HG03280 (cell line): ENCODE measurements around the gene UNC13A.

Source experiments
- ATAC-seq: cut with Tn5 transposase; IDR thresholded peaks from one replicate; pipeline ENCODE4 v1.9.1; 2021; ENCODE audit warnings: mild to moderate bottlenecking, moderate library complexity; ENCODE audit not compliant: unreplicated experiment

Gene UNC13A

DNA sequence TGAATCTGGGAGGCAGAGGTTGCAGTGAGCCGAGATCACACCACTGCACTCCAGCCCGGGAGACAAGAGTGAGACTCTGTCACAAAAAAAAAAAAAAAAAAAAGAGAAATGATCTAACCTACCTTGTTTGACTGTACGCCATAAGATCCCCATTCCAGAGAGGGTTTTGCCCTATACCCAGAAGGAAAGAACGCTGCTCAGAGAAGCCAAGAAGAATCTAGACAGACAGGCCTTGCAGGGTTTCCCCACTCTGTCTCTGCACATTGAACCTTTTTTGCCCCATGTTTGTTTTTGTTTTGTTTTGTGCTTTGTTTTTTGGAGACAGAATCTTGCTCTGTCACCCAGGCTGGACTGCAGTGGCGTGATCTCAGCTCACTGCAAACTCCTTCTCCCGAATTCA, 23.7 kb upstream of the UNC13A start:
- no peak for ATAC-seq

DNA sequence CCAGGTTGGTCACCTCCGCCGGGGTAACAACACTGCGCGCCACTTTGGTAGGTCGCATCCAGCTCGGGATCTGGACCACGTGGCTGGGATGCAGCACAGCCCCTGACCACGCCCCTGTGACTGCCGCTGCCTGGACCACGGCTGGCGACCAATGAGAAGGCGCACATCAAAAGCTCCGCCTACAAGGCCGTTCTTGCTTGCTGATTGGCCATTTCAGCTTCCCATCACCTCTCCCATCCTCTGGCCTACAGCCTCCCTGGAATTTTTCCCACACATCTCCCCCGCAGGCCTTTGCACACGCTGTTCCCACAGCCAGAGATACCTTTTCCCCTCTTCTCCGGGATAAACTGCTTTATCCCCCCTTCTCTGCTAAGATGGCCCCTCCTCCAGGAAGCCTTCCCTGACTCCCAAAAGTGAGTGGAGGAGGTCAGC, 18.6 kb upstream of the UNC13A start:
- no peak for ATAC-seq

DNA sequence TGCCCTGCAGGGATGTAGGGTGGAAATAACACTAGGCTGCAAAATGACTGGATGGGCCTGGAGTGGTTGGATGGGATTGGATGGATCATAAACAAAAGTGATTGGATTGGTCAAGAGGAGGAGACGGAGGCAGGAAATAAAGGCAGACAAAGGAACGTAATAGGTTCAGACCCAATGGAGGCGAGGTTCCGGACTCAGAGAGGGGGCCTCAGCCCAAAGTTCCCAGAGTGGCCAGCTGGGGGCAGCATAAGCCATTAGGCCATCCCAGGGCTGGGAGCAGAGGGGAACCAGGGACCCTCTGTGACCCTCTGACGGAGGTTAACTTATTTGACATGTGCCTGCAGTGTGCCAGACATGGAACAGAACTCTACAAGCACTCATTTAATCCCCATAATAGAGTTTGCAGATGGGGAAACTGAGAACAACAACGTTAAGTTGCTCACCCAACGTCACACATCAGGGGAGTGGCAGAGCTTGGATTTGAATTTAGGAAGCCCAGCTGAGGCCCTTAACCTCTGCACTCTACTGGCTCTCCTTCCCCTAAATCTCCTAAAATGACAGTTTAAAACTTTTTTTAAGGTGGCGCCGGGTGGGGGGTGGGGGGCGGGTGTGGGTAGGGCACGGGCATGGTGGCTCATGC, 15.8 kb upstream of the UNC13A start:
- ATAC-seq, result no peak

DNA sequence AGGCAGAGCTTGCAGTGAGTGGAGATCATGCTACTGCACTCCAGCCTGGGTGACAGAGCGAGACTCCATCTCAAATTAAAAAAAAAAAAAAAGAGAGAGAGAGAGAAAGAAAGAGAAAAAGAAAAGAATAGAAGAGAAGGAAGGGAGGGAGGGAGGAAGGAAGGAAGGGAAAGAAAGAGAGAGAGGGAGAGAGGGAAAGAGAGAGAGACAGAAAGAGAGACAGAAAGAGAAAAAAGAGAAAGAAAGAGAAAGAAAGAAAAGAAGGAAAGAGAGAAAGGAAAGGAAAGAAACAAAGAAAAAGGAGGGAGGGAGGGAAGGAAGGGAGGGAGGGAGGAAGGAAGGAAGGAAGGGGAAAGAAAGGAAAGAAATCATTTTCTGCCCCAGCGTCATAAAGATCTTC, 7.0 kb upstream of the UNC13A start:
- no peak for ATAC-seq

DNA sequence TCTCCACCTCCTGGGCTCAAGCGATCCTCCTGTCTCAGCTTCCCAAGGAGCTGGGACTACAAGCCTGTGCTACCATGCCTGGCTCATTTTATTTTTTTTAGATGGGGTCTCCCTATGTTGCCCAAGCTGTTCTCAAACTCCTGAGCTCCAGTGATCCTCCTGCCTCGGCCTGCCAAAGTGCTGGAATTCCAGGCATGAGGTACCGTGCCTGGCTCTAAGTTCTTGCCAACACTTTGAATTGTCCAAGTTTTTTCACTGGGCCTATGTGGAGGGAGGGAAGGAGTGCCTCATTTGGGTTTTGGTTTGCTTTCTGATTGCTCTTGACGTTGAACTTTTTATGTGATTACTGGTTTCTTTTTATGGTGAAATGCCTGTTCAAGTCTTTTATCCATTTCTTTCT, 4.4 kb upstream of the UNC13A start:
- no peak for ATAC-seq

DNA sequence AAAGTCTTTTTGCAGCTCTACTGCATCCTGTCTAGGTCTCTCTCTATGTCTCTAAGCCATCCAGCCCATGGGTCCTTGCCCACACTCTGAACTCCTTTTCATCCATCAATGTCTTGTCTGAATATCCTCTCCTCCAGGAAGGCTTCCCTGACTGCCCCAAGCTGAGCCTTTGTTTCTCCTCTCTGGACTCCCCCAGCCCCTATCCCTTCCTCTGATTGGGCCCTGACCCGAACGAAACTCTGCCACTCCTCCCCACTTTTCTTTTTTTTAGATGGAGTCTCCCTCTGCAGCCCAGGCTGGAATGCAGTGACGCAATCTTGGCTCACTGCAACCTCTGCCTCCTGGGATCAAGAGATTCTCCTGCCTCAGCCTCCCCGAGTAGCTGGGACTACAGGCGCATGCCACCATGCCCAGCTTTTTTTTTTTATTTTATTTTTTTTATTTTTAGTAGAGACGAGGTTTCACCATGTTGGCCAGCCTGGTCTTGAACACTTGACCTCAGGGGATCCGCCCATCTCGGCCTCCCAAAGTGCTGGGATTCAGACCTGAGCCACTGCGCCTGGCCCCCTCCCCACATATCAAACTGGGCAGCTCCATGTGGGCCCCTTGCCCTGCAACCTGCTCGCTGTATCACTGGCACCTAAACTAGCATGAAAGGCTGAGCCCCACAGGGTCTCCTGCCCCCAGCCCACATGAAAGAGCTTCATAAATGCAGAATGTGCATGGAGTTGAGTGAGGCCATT, 870 bp upstream of the UNC13A start:
- no peak for ATAC-seq

DNA sequence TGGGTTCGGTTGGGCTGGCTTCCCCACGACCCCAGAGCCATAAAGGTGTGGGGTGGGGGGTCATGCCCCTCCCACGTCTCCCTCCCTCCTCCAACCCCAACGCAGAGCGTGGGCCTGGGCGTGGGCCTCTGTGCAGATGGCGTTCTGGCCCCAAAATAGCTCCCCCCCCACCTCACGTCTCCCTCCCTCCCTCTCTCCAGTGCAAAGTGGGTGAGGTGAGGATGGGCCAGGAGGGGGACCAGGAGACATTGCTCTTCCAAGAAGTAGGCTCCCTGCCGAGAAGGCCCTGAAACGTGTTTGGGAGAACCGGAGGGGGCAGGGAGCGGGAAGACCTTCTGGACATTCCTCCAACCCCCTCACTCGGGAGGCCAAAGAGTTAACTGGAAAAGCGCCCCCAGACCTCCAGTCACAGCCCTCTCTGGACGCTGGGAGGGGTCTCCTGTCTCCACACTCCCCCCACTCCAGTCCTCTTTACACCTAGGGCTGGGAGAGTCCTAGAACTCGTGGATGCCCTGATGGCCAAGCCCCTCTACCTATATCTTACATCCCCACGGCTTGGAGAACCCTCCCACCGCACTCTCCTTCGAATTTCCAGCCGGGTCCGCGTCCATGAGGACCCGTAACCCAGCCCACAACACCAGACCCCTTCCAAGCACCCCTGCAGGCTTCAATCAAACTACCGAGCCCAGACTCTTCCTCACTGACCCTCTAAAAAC, 855 bp downstream of the UNC13A start:
- no peak for ATAC-seq

DNA sequence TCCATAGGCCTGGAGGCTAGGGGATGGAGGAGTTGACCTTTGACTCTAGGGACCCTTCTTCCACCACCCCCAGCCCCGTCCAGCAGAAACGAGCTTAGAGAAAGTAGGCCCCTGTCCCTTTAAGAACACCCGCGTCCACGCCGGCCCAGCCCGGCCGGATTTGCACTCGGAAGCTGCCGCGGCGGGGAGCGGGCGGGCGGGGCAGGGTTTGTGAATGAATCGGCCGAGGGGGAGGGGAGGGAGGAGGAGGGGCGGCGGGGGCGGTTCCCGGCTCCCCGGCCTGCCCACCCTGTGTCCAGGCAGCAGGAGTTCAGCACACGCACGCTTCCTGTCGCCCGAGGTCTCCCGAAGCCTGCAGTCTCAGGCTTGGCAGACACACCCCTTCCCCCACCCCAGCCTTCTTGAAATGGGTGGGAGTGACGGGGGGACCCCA, 1.5 kb downstream of the UNC13A start:
- ATAC-seq, result no peak

DNA sequence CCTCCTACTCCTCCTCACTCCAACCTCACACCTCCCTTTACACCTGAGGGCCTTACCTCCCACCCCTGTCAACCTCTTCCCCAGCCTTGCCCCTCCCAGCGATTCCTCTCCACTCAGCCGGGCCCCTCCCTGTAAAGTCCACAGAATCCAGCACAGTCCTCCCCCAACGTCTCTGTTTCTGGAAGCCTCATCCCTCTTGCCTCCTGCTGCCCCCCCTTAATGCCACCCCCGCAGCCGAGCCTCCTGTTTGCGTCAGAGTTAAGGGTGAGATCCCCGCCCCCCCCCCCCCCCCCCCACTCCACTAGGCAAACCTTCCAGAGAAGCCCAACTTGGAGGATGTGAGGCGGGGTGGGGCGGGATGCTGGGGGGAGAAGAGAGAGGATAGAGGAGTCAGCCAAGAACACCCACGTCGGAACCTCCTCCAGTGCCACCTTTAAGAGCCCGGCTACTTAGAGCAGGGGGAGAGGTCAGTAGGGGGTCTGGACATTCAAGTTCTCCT, 2.1 kb downstream of the UNC13A start:
- ATAC-seq, result no peak

DNA sequence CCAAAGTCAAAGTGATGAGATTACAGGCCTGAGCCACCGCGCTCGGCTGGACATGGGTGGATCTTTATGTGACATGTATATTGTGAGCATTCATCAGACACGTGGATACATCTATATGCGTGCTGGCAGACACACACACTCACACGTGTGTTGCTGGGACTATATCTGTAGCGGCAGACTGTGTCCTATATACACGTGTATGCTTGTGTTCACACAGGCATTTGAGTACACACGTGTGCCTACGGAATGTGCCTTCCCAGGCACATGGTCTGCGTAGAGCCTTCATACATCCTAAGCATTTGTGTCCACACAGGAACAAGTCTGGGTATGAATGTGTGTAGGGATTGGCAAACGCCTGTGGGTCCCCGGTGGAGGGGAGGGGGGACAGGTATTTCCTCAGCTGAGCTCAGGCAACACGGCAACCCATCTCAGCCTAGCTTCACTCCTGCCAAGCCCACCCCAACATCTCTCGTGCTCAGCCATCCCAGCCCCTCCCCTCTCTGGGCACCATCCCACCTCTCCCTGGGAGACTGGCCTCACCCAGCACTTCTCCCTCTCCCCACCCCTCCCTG, 2.6 kb downstream of the UNC13A start:
- ATAC-seq, result no peak

DNA sequence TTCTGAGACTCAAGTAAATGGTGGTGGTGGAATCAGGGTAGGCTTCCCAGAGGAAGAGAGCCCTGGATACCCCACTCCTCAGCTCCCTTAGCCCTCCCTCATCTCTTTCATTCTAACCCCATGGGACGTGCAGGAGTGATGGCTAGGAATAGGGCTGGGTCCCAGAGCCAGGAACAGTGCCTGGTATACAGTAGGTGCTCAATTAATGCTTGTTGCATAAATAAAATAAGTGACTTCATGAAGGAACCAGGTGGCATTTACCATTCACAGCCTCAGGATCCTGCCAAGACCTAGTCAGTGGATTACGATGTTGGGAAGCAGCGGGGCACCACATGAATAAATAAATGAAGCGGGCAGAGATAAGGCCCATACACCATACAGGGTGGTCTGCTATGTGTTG, 3.9 kb downstream of the UNC13A start:
- no peak for ATAC-seq

DNA sequence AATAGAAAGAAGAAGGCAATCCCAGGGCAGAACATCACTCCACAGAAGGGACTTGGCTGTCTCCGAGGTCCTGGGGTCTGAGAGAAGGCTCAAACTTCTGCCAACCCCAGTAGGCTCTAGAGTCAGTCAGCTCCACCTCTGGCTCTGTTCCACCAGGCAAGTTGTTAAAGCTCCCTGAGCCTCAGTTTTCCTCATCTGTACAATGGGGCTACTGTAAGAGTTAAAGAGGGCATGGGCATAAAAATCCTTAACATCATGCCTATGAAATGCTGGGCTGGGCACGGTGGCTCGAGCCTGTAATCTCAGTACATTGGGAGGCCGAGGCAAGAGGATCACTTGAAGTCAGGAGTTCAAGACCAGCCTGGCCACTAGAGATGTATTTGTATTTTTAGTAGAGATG, 5.1 kb downstream of the UNC13A start:
- no peak for ATAC-seq

DNA sequence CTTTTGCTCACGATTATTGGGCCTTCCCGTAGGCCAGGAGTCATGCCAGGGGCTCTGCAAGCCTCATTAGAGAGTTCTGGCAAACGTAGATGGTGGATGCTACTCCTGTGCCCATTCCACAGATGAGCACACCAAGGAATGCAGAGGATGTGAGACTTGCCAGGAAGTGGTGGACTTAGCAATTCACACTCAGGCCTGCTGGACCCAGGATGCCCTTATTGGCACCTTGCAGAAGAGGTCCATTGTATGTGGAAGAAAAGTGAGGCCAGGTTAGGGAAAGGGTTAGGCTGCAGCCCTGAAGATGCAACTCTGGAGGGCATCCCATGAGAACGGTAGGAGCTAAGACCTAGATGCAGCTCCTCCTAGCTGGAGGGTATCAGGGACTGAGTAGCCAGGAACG, 5.9 kb downstream of the UNC13A start:
- no peak for ATAC-seq

DNA sequence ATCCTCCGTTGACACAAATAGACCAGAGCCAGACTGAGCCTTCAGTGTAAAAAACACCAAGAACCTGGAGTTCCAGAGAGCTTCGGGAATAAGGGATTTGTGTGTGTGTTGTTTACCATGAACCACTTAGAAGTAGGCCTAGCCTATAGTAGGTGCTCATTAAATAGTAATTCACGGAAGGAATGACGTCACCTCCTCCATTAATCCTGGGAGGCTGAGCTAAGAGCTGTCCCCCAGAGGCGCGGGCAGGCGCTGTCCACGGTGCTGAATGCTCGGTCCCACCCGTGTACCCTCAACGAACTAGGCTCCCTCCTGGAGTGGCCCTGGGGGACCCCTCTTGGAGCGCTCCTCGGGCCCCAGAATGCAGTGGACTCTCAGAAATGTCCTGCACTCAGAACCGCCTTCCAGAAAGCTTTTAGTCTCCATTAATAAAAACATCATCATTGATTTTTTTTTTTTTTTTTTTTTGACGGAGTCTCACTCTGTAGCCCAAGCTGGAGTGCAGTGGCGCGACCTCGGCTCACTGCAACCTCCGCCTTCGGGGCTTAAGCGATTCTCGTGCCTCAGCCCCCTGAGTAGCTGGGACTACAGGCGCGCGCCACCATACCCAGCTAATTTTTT, 6.5 kb downstream of the UNC13A start:
- ATAC-seq, result no peak

DNA sequence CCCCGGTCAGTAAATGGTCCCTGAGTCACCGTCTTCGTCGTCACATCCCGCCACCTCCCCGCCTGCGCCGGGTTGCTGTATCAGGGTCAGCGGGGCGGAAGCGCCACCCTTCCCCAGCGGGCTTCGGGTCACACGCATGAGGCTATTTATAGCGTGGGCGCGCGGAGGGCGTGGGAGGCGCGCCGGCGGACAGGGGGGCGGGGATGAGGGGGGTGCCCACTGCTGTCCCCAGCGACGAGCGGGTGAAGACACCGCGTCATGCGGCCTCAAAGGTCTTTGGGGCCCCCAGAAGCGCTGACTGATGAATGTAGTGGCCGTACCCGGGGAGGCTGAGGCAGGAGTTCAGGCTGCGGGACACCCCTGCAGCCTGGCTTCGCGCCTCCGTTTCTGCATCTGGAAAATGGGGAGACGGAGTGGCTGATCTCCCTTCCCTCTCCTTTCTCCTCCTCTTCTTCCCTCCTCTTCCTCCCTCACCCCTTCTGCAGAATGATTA, 7.9 kb downstream of the UNC13A start:
- ATAC-seq, result peak; percentile 63

DNA sequence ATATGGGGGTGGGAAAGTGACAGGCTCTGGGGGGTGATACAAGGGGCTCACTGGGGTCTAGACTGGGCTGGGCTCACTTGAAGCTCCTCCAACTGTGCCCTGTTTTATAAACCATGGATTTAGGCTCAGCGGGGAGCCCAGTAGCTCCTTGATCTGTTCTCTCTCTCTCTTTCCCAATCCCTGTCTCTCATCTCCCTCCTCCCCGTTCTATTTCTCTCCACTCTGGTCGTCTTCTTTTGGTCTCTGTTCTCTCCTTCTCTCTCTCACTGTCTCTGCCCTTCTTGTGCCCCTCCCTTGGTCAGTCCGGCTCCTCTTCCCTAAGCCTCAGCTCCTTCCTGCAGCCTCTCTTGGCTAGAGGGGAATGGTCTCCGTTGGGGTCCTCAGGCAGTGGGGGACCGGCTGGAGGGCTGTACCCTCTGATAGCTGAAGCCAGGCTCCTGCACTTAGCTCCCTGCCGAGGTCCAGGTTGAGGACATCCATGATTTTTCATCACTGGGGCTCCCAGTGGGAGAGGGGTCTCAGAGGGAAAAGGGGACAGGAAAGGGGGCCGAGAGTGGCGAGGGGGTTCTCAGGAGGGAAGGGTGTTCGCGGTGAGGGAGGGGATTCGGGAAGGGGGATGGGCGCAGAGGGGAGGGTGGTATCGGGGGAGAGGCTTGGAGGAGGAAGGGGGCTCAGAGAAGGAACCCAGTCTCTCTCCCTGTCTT, 8.5 kb downstream of the UNC13A start:
- ATAC-seq, result no peak

DNA sequence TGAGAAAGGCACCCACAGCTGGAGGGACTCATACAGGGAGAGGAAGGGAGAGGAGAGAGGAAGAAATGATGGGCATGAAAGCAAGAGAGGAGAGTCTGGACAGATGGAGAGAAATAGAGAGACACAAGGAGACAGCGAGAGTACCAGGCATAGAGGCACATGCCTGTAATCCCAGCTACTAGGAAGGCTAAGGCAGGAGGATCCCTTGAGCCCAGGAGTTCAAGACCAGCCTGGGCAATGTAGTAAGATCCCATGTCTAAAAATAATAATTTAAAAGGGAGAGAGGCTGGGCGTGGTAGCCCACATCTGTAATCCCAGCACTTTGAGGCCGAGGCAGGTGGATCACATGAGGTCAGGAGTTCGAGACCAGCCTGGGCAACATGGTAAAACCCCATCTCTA, 9.3 kb downstream of the UNC13A start:
- no peak for ATAC-seq

DNA sequence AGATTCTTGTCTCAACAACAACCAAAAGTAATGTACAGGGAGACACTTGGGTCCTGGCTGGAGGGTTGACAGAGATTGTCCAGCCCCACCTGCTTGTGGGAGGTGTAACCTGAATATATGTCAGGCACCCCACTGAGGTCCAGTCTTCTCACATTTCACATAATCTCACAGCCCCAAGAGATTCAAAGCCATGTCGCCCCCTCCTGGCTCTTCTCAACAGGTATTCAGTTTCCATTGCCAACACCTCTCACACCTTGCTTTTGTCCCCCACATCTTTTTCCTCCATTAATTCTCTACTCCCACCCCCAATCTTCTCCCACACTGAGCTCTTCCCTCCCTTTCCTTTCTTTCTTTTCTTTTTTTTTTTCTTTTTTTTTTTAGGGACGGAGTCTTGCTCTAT, 11.2 kb downstream of the UNC13A start:
- no peak for ATAC-seq

DNA sequence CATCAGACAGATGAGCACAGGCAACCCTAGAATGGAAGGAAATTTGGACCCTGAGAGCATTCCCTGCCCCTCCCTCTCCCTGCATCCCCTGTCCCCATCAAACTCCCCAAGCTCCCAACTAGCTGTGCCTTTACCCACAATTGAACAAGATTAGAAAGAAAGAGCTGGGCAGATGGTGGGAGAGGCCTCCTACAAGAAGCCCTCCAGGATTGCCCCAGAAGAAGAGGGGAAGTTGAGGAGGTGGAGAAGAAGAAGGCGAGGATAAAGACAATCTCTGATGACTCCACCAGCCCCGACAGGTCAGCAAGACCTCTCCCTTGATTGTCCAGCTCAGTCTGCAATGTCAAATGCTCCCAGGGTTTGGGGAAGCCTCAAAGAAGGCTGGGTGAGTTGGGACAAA, 11.9 kb downstream of the UNC13A start:
- ATAC-seq, result no peak
